MM.1S (cell line): ENCODE data around the gene ORC2.

Source experiments
- EZH2 ChIP-seq: fragments of 300-600 bp; sonication (generic); optimal IDR thresholded peaks from 2 replicates; pipeline ENCODE3; 2017; ENCODE audit warnings: low read depth, mild to moderate bottlenecking, antibody characterized with exemption, low read length, mixed read lengths
- TF ChIP-seq, protein P1 (sequence below): fragments of 300-600 bp; sonication (generic); IDR thresholded peaks from 2 replicates; pipeline ENCODE4 v1.5.1; 2016; ENCODE audit warnings: antibody characterized with exemption, low read length, mixed read lengths

DNA sequence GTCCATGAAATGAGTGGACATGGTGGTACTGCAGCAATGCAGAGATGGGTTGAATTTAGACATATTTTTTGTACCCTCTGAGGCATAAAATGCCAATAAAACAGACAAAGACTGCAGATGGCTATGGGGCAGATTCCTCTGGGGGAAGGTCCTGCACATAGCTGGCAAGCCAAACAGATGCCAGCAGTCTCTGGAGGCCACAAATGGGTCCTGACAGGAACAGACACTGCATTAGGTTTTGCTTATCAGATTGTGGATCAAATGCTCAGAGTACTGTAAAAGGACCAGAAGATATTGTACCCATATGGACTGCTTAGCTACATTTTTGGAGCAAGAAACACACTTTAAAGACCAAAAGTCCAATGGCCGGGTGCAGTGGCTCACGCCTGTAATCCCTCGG, 40.9 kb upstream of the ORC2 start:
- TF ChIP-seq EZH2: no peak
- TF ChIP-seq, protein P1, sequence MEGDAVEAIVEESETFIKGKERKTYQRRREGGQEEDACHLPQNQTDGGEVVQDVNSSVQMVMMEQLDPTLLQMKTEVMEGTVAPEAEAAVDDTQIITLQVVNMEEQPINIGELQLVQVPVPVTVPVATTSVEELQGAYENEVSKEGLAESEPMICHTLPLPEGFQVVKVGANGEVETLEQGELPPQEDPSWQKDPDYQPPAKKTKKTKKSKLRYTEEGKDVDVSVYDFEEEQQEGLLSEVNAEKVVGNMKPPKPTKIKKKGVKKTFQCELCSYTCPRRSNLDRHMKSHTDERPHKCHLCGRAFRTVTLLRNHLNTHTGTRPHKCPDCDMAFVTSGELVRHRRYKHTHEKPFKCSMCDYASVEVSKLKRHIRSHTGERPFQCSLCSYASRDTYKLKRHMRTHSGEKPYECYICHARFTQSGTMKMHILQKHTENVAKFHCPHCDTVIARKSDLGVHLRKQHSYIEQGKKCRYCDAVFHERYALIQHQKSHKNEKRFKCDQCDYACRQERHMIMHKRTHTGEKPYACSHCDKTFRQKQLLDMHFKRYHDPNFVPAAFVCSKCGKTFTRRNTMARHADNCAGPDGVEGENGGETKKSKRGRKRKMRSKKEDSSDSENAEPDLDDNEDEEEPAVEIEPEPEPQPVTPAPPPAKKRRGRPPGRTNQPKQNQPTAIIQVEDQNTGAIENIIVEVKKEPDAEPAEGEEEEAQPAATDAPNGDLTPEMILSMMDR: no peak
